AG09309 (cell line): Measurements from ENCODE around the gene QPRT.
"Not testable (repeated sequence)": the region's sequence is repeated elsewhere in the genome, so short reads cannot be mapped to it uniquely, and the experiment has no call there.

Experiments
- DNase-seq: peaks from one replicate; pipeline ENCODE4 v3.0.0-alpha.2; 2010; ENCODE audit warnings: low read depth
- H3K4me3 ChIP-seq: 2 replicates; pipeline ENCODE4 v1.5.1; 2011; ENCODE audit warnings: mild to moderate bottlenecking, low read depth, low read length, moderate library complexity; ENCODE audit not compliant: control insufficient read depth
- TF ChIP-seq, protein P1 (sequence below): IDR thresholded peaks from 2 replicates; pipeline ENCODE4 v1.5.1; 2011; ENCODE audit warnings: mild to moderate bottlenecking, low read depth, low read length, inconsistent platforms; ENCODE audit not compliant: insufficient read depth, control insufficient read depth; ENCODE audit errors: missing control alignments

The QPRT gene

DNA sequence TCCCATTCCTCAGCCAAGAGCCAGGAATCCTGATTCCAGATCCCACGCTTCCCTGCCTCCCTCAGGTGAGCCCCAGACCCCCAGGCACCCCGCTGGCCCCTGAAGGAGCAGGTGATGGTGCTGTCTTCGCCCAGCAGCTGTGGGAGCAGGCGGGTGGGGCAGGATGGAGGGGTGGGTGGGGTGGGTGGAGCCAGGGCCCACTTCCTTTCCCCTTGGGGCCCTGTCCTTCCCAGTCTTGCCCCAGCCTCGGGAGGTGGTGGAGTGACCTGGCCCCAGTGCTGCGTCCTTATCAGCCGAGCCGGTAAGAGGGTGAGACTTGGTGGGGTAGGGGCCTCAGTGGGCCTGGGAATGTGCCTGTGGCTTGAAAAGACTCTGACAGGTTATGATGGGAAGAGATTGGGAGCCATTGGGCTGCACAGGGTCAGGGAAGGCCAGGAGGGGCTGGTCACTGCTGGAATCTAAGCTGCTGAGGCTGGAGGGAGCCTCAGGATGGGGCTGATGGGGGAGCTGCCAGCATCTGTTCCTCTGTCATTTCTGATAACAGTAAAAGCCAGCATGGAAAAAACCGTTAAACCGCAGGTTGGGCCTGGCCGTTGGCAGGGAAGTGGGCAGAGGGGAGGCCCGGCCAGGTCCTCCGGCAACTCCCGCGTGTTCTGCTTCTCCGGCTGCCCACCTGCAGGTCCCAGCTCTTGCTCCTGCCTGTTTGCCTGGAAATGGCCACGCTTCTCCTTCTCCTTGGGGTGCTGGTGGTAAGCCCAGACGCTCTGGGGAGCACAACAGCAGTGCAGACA, 15.8 kb upstream of the QPRT start, which contains the start of gene SPN:
Gene SPN, plus strand, starts transcription at position 232 of the 791 bp plus-strand sequence. Its CDS starts 482 bp downstream, at position 714.
- no peak within 1 kb of the TSS for H3K4me3 ChIP-seq
- TF ChIP-seq, protein P1, sequence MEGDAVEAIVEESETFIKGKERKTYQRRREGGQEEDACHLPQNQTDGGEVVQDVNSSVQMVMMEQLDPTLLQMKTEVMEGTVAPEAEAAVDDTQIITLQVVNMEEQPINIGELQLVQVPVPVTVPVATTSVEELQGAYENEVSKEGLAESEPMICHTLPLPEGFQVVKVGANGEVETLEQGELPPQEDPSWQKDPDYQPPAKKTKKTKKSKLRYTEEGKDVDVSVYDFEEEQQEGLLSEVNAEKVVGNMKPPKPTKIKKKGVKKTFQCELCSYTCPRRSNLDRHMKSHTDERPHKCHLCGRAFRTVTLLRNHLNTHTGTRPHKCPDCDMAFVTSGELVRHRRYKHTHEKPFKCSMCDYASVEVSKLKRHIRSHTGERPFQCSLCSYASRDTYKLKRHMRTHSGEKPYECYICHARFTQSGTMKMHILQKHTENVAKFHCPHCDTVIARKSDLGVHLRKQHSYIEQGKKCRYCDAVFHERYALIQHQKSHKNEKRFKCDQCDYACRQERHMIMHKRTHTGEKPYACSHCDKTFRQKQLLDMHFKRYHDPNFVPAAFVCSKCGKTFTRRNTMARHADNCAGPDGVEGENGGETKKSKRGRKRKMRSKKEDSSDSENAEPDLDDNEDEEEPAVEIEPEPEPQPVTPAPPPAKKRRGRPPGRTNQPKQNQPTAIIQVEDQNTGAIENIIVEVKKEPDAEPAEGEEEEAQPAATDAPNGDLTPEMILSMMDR: no peak
- no peak for DNase-seq

DNA sequence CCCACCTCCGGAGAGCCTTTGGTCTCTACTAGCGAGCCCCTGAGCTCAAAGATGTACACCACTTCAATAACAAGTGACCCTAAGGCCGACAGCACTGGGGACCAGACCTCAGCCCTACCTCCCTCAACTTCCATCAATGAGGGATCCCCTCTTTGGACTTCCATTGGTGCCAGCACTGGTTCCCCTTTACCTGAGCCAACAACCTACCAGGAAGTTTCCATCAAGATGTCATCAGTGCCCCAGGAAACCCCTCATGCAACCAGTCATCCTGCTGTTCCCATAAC, 15.2 kb upstream of the QPRT start:
- H3K4me3 ChIP-seq: no peak overlapping the region

DNA sequence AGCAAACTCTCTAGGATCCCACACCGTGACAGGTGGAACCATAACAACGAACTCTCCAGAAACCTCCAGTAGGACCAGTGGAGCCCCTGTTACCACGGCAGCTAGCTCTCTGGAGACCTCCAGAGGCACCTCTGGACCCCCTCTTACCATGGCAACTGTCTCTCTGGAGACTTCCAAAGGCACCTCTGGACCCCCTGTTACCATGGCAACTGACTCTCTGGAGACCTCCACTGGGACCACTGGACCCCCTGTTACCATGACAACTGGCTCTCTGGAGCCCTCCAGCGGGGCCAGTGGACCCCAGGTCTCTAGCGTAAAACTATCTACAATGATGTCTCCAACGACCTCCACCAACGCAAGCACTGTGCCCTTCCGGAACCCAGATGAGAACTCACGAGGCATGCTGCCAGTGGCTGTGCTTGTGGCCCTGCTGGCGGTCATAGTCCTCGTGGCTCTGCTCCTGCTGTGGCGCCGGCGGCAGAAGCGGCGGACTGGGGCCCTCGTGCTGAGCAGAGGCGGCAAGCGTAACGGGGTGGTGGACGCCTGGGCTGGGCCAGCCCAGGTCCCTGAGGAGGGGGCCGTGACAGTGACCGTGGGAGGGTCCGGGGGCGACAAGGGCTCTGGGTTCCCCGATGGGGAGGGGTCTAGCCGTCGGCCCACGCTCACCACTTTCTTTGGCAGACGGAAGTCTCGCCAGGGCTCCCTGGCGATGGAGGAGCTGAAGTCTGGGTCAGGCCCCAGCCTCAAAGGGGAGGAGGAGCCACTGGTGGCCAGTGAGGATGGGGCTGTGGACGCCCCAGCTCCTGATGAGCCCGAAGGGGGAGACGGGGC, 14.7 kb upstream of the QPRT start:
- TF ChIP-seq, protein P1: no peak
- no peak overlapping the region for H3K4me3 ChIP-seq
- DNase-seq: no peak

More for the DNA sequence above, 15.2 kb upstream of the QPRT start:
- DNase-seq: no peak
- TF ChIP-seq, protein P1: no peak

DNA sequence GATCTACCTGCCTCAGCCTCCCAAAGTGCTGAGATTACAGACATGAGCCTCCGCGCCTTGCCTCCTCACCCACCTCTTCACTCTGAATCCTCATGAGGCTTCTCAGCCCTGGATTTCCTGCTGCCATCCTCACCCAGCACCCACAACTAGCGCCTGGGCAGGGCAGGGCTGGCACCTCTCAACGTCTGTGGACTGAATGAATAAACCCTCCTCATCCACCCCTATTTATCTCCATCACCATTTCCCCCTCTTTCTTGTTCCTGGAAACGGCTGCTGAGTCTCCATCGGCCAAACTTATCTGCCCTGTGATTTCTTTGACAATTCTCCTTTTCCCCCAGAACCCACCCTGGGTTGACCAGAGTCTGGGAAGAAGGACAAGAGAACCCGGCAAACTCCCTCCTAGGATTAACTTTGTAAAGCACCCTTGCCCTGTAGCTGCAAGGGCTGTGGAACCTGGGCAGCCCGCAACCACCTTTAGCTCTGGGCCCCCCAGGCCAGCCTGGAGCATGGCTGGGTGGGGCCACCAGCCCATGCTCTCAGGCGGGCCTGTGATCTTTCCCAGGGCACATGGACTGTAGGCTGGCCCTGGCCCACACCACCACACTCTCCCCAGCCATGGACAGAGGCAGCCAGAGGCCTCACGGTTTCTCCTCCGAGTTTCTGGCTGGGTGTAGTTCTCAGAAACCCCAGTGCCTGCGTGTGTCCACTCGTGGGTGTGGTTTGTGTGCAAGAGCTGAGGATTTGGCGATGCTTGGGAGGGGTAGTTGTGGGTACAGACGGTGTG, 13.5 kb upstream of the QPRT start:
- TF ChIP-seq, protein P1: no peak
- no peak overlapping the region for H3K4me3 ChIP-seq

DNA sequence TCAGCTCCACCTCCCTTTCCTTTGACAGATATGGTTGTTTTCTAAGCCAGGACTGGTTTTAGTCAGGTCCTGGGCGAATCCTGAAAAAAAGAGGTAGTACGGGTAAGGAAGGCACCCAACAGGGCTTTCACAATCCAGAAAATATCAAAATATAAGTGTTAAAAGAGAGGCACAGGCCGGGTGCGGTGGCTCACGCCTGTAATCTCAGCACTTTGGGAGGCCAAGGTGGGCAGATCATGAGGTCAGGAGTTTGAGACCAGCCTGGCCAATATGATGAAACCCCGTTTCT, 11.7 kb upstream of the QPRT start:
- not testable (repeated sequence) for DNase-seq, H3K4me3 ChIP-seq

More for the DNA sequence above, 13.5 kb upstream of the QPRT start:
- no peak for DNase-seq

DNA sequence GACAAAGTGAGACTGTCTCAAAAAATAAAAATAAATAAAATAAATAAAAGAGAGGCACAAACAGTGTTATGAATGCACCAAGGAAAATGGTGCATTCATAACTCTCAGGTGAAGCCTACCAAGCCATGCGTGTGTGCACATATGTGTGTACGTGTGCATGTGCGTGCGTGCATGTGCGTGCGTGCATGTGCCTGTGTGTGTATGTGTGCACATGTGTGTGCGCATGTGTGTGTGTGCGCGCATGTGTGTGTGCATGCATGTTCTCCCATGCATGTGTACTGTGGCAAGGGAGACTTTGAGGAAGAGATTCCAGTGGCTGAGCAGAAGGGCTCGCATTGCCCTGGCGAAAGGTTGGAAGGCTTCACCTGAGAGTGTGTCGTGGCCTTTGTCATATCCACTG, 11.2 kb upstream of the QPRT start:
- H3K4me3 ChIP-seq: no peak overlapping the region
- DNase-seq: no peak
- TF ChIP-seq, protein P1: no peak

DNA sequence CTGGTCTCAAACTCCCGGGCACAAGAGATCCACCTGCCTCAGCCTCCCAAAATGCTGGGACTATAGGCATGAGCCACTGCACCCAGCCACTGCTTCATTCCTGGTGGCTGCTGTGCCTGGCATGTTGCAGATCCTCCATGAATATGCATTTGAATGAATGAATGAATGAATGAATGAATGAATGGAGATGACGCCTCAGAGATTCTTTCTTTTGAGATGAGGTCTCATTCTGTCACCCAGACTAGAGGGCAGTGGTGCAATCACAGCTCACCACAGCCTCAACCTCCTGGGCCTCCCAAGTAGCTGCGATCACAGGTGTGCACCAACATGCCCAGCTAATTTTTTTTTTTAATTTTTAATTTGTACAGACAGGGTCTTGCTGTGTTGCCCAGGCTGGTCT, 10.7 kb upstream of the QPRT start:
- H3K4me3 ChIP-seq: no peak overlapping the region
- no peak for DNase-seq

More for the DNA sequence above, 10.7 kb upstream of the QPRT start:
- TF ChIP-seq, protein P1: no peak
